Suppressor macrophage treated with lipopolysaccharide for 1 hour (primary cell): ENCODE results near the gene GLYR1.

Source experiments
- DNase-seq, 3 donors: peaks; one replicate each; pipeline ENCODE4 v3.0.0-alpha.2; 2020 to 2022

GLYR1 gene

GRCh38 chr16:4879049-4879448, 32.0 kb upstream of the GLYR1 start:
- DNase-seq, result no peak

GRCh38 chr16:4877380-4877685, 30.2 kb upstream of the GLYR1 start:
- DNase-seq, result no peak

DNA sequence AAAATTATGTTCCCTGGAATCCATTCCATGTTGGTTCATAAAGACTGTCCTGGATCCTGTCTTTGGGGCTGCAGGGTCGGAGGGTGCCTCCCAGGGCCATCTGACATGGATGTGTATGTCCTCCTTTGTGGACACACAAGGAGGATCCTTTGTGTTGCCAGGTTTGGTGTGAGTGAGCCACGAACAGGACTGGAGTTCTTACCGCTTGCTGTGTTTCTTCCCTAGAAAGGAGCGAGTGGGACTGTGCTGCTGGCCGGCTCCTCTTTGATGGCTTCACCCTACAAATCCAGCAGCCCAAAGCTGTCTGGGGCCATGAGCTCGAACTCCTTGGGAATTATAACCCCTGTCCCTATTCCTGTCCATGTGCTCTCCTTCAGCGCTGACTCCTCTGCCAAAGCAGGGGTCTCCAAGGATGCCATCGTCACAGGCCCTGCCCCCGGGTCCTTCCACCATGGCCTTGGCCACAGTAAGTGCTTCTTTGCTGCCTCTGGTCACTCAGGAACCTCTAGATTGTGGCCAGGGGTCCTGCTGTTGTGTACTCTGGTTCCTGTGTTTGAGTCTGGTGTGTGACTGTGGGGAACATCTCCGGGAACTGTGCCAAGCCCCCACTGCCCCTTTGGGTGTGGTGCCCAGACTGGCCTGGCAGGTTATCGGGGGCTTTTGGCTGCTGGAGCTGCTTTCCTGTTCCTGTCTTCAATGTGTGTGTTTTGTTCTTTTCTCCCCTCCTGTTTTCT, 29.7 kb upstream of the GLYR1 start:
- no peak for DNase-seq

- DNase-seq, result no peak
These were observed 27.6 kb upstream of the GLYR1 start for GRCh38 chr16:4874666-4875065.

DNA sequence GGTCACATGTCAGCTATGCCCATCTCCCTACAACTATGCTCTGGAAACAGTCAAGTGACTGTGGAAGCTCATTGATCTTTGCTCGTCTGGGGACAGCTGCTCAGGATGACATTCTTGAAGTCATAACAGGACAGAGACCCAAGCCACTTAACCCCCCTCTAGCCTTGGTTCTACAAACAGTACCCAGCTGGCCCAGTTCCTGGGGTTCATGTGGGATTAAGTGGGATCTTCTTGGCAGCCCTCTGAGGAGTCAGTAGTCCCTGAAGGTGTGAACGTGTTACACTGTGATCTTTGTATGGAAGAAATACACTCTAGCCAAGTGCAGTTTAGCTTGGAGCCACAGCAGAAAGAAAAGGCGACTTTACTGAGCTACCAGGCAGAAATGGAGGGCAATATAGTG, 26.0 kb upstream of the GLYR1 start:
- no peak for DNase-seq

DNA sequence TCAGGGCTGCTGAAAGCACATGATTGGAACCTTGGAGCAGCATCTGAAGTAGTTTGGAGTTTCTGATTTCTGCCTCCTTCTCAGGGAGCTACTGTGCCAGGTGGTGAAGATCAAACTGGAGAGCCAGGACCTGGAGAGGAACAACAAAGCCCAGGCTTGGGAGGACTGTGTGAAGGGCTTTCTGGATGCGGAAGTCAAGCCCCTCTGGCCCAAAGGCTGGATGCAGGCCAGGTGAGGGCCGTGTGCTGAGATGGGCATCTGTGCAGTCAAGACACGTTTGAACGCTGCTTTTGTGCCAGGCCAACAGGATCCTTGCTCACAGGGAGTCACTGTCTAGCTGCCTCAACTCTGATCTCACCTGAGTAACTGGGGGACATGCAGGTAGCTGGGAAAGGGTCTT, 24.0 kb upstream of the GLYR1 start:
- DNase-seq, result no peak

DNA sequence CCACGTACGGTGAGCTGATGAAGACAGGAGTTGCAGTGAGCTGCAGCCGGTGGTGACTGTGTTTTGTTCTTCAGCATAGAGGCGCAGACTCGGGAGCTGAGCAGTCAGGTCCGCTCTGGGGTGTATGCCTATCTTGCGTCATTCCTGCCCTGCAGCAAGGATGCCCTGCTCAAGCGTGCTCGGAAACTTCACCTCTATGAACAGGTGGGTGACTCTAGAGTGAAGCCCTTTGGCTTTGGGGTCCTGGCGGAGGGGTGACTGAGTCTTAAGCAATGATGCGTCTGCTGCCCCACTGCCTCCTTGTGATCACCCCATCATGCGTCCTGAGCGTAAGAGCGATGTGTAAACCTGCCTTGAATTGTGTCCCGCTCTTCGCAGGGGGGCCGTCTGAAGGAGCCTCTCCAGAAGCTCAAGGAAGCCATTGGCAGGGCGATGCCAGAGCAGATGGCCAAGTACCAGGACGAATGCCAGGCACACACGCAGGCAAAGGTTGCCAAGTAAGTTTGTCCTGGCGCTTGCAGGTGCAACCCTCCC, 23.1 kb upstream of the GLYR1 start:
- no peak for DNase-seq

GRCh38 chr16:4869147-4869805, 22.2 kb upstream of the GLYR1 start:
- no peak for DNase-seq

DNA sequence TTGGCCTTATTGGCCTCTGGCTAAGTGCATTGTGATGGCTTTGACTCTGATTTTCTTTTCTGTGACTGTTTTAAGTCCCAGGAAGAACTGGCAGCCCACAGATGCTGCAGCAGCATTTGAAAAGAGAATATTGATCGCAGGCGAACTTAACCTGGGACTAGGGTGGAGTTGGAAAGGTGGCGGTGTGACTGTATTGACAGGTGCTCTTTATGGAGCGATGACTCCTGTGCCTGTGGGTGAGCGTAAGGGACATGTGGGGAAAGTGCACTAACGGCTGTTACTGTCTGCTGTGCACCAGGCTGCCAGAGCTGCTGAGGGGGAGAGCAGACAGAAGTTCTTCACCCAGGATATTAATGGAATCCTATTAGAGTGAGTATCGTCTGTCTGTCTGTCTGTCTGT, 21.4 kb upstream of the GLYR1 start:
- DNase-seq, result no peak

- DNase-seq, result no peak
These were observed 20.9 kb upstream of the GLYR1 start for GRCh38 chr16:4868026-4868425.

DNA sequence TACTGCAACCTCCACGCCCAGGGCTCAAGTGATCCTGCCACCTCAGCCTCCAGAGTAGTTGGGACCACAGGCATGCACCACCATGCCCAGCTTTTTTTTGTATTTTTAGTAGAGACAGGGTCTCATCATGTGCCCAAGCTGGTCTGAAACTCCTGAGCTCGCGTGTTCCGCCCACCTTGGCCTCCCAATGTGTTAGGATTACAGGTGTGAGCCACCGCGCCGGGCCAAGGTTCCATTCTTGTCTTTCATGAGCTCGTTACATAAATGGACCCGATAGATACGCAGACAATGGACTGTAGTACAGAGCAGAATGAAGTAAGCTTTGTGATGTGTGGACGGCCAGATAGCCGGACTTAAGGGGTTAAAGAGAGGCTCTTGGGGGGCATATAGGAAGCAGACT, 19.5 kb upstream of the GLYR1 start:
- DNase-seq, result no peak

DNA sequence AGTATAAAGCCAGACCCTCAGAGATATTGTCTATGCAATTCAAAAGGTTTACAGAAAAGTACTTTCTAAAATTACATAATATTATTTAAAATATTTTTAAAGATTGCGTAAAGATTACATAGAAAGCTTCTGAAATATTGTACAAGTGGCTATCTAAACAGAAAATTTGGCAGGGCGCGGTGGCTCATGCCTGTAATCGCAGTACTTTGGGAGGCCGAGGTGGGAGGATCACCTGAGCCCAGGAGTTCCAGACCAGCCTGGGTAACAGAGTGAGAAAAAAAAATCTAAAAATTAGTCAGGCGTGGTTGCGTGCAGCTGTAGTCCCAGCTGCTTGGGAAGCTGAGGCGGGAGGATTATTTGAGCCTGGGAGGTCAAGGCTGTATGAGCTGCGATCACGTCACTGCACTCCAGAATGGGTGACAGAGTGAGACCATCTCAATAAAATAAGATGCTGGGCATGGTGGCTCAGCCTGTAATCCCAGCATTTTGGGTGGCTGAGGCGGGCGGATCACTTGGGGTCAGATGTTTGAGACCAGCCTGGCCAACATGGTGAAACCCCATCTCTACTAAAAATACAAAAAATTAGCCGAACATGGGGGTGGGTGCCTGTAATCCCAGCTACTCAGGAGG, 18.3 kb upstream of the GLYR1 start:
- no peak for DNase-seq

GRCh38 chr16:4864728-4865127, 17.6 kb upstream of the GLYR1 start:
- no peak for DNase-seq

DNA sequence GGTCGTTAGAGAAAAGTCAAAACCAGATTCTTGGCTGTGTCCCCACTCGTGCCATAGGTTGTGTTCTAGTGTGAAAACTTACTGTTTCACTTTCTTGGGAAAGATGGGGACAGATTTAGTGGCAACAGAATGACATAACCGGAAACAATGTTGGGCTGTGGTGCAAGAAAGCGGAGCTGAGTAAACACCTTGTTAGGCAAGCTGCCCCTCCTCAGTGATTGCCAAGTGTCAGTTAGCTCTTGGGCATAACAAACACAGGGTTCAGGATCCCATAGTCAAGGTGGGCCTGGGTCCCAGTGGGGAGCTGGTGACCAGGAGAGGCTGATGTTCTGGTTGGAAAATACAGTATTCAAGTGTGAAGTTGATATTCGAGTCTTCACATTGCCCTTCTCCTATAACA, 15.6 kb upstream of the GLYR1 start:
- DNase-seq, result peak in 2 of 3 donors; percentile 7 to 8

GRCh38 chr16:4860727-4861342, 13.7 kb upstream of the GLYR1 start:
- DNase-seq, result no peak

DNA sequence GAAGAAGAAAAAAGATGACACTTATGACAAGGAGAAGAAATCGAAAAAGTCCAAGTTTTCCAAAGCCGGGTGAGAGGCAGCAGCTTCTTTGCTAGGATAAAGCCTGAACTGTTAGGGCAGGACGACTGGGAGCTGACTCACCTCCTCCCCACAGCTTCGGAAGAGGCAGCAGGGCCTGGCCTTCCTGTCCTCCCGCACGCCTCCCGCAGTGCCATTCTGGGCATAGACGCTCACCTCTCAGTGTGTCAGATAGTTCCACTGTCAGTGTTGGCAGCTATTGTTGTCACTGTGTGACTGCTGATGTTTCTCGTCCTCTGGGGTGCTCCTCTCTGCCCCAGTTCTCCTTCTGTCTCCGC, 12.8 kb upstream of the GLYR1 start:
- no peak for DNase-seq

DNA sequence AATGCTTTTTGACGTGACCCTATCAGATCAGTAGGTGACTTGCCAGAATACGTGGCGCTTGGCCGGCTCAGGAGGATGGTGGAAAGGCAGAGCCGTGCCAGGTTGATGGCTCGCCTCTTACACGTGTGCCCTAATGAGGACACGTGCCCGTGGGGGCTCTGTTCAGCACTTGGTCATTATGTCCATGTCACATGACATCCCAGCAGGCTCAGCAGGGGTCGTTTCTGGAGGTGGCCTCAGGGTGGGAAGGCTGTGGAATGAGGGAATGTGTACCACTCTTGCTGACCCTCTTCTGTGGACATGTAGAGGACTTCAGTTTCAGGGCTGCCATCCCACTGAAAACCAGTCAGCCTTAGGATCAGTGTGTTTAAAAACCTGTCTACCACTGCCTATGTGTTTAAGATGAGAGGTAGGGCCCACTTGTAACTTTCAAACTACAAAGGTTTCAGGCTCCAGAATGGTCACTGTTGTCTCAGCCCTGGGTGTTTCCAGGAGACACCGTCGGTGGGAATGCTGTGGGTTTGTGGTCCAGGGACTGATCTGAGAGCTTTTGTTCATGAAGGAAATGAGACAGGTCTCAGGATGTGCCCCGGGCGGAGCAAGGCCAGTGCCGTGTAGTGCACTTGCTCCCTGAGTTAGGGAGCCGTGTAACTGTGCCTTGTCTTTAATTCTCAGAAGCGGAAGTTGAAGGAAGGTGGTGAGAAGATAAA, 12.3 kb upstream of the GLYR1 start:
- no peak for DNase-seq

DNA sequence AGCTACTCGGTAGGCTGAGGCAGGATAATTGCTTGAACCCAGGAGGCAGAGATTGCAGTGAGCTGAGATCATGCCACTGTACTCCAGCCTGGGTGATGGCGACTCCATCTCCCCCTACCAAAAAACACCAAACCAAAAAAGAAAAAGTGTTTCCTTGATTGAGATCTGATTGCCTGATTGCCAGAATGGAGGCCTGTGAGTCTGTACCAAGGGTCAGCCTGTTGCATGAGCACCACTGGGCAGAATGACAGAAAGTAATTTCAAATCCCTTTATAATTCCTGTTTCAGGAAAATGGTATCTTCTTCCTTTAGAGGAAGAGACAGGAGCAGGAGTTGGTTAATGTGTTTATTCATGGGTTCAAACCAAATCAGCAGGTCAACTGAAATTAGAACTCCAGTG, 8.7 kb upstream of the GLYR1 start:
- no peak for DNase-seq

DNA sequence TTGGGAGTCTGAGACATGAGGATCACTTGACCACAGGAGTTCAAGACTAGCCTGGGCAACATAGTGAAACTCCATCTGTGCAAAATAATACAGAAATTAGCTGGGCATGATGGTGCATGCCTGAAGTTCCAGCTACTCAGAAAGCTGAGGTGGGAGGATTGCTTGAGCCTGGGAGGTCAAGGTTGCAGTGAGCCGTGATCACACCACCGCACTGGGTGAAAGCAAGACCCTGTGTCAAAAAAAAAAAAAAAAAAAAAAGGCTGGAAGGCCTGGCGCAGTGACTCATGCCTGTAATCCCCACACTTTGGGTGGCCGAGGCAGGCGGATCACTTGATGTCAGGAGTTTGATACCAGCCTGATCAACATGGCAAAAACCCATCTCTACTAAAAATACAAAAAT, 8.3 kb upstream of the GLYR1 start:
- DNase-seq, result no peak

- DNase-seq, result peak; percentile 36 to 47 (median 41)
These were observed 5.3 kb upstream of the GLYR1 start for GRCh38 chr16:4852221-4852872.

DNA sequence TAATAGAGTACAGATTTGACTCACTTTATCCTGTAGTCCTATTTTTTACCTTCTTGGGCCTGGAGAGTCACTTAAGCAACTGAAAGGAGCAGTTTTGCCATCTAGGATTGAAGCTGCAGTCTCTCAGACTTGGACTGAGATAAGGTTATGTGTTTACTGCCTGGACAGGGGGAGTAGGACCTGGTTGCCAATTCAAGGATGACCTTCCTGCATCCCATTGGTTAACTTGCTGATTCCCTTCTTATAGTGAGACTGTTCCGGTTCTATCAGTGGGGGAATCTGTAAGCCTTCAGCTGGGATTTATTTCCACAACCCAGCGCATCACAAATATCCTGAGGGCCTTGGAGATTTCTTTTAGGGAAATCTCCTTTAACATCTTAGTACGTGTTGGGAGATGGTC, 3.1 kb upstream of the GLYR1 start:
- no peak for DNase-seq

GRCh38 chr16:4847774-4848587, 893 bp upstream of the GLYR1 start:
- peak; percentile 46 to 73 (median 51) for DNase-seq
